ENCODE measurements around the gene CDK19.

- no peak for TF ChIP-seq KDM1A (IDR thresholded peaks at IDR 0.05; ENCODE audit: borderline replicate concordance)
- TF ChIP-seq CTCF (IDR thresholded peaks at IDR 0.05 in 2 of 3, conservative IDR thresholded peaks at IDR 0.05 in 1 of 3; ENCODE audit: control insufficient read depth in 2 of 3, extremely low read depth in 1 of 3, insufficient read depth in 1 of 3, low read depth in 3 of 3, low read length in 3 of 3): no peak
- TF ChIP-seq PML (IDR thresholded peaks at IDR 0.05; ENCODE audit: low read length): no peak
- no peak for TF ChIP-seq NFIC (IDR thresholded peaks at IDR 0.05; ENCODE audit: low read depth, low read length)
- no peak for TF ChIP-seq FOXM1 (IDR thresholded peaks at IDR 0.05; ENCODE audit: low read depth, low read length)
- no peak for TF ChIP-seq RCOR1 (conservative IDR thresholded peaks at IDR 0.05; ENCODE audit: low read depth, low read length)
- no peak for TF ChIP-seq SRF (IDR thresholded peaks at IDR 0.05; ENCODE audit: low read depth in 2 of 2, low read length in 2 of 2)
- no peak for TF ChIP-seq NR2C2 (IDR thresholded peaks at IDR 0.05; ENCODE audit: borderline replicate concordance, control insufficient read depth, insufficient read length, low read depth)
- TF ChIP-seq HDAC6 (IDR thresholded peaks at IDR 0.05; ENCODE audit: unreplicated experiment): no peak
Observed at GRCh38 chr6:110858562-110859214, 43.4 kb upstream of the CDK19 start.

All from GM12878 (cell line).